ENCODE measurements around the gene LACTBL1. TPM values are rescaled to one million over a fixed set of nuclear protein-coding genes. Genes with fewer than 3 reads are reported as not detected.

Gene LACTBL1
- total RNA-seq, 1 donor from 2014 or later: not detected

GRCh38 chr1:22913421-22914141 is 59.1 kb downstream of the LACTBL1 start:
- no peak for DNase-seq (ENCODE audit: low spot score)

- no peak for DNase-seq (ENCODE audit: low spot score)
These were observed 60.4 kb downstream of the LACTBL1 start for GRCh38 chr1:22912311-22912710.

GRCh38 chr1:22910986-22911651 is 61.5 kb downstream of the LACTBL1 start:
- DNase-seq (ENCODE audit: low spot score): no peak

DNA sequence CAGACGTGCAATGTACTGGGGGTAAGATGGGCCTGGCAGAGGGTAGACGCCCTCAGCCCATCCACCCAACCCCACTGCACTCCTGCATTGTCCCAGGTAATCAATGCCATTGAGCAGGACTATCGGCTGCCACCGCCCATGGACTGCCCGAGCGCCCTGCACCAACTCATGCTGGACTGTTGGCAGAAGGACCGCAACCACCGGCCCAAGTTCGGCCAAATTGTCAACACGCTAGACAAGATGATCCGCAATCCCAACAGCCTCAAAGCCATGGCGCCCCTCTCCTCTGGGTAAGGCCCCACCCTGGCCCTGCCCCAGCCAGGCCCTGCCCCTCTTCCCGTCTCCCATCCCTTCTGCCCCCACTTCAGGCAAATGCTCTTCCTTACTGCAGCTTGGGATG is 62.4 kb downstream of the LACTBL1 start:
- DNase-seq (ENCODE audit: low spot score): no peak

GRCh38 chr1:22908880-22909426 is 63.7 kb downstream of the LACTBL1 start:
- no peak for DNase-seq (ENCODE audit: low spot score)

DNA sequence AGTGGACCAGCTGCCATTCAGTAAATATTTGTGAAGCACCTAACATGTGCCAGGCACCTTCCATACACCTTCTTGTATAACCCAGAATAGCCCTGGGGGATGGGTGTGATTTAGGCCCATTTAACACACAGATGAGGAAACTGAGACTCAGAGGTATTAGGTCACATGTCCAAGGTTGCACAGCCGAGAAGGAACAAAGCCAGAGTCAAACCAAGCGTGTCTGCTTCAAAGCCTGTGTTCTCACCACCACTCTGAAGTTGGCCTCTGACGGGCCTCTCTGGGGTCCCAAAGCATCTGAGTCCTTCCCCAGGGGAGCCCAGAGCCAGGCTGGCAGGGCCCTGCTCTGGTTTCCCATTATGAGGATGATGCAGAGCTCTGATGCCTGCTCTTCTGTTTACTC is 65.1 kb downstream of the LACTBL1 start:
- DNase-seq (ENCODE audit: low spot score): no peak

- no peak for DNase-seq (ENCODE audit: low spot score)
These were observed 65.7 kb downstream of the LACTBL1 start for GRCh38 chr1:22906968-22907367.

DNA sequence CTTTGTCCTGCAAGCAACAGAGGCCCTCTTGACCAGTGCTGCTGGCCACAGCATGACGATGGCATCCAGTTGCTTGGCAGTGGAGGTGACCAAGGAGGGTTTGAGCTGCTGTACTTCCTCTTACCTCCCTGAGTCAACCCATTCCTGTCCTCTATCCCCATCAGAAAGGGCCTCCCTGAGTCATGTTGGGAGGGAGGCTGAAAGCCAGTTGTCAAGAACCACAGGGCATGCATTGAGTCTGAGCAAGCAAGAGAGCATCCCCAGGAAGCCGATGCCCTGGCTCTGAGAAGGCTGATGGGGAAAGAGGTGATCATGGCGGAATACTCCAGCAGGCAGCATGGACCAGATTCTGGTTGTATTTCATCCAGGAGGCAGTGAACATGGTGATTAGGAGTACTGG is 69.6 kb downstream of the LACTBL1 start:
- DNase-seq (ENCODE audit: low spot score): no peak

Other genes with a start within 250 kb of the LACTBL1 start
- not detected for gene TEX46, start 43.0 kb upstream of the LACTBL1 start, total RNA-seq
- 44.9 TPM for gene KDM1A, start 46.6 kb upstream of the LACTBL1 start, total RNA-seq
- 40.8 TPM for gene LUZP1, start 196.0 kb upstream of the LACTBL1 start, total RNA-seq
- gene HTR1D, start 244.6 kb upstream of the LACTBL1 start, total RNA-seq: 7.0 TPM